GM19455 (cell line): ENCODE measurements around the gene TNIP2.
"Not testable (repeated sequence)": the region's sequence is repeated elsewhere in the genome, so short reads cannot be mapped to it uniquely, and the experiment has no call there.

Experiments used
- ATAC-seq: cut with Tn5 transposase; IDR thresholded peaks from one replicate; pipeline ENCODE4 v1.9.1; 2021; ENCODE audit not compliant: unreplicated experiment

Gene TNIP2

DNA sequence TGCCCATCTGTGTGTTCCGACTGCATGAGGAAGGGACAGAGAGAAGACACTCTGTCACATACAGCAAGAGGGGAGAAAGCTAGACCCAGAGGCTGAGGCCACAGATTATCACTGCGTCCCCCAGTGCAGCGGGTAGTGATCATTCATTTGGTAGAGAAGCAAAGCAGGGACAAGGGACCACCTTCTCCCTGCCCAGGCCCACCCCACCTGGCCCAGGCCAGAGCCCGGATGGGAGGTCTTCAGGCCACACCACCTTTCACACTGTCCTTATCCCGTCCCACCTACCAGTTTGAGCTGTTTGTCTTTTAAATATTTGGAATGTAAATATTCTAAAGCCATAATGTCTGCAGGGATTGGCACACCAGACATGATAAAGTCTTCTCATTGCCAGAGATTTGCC lies 10.6 kb downstream of the TNIP2 start:
- ATAC-seq, result no peak

GRCh38 chr4:2744576-2745270 lies 11.4 kb downstream of the TNIP2 start:
- no peak for ATAC-seq

DNA sequence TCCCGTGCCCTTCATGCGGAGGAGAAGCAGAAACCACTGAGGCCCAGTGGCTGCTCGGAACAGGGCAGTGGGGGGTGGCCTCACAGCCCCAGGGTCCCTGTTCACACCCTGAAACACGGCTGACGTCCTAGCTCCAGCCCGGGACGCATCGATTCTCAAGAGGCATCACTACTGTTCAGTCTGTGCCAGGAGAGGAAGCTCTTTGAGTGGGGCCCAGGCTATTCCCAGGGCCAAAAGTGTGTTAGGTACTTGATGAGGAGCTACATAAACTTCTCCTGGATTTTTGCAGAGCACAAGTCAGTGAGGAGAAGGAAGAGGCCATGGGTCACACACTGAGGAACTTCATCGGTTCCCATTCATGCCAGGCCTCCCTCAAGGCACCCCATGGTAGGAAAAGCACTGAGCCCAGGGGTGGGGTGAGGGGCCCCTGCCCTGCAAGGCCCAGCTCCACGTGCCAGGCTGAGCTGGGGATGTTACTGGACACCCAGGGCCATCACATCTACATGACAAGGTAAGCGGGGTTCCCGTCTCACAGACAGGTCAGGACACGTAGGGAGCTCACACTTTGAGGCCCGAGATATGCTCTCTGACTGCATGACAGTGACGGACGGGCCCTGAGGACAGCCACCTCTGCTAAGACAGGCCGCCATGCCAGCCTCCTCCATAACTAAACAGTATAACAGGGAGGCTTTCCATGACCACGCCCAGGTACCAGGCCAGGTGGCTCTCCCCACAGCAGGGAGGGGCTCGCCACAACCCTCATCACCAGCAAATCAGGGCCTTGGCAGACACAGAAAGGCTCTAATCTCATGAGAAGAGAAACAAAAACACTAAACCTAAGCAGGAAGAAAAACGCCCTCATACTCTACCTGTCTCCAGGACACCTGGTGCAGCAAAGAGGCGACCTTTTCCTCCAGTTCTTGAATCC lies 12.4 kb downstream of the TNIP2 start:
- ATAC-seq, result no peak

- ATAC-seq, result no peak
Measured at GRCh38 chr4:2742823-2743517, 13.2 kb downstream of the TNIP2 start.

DNA sequence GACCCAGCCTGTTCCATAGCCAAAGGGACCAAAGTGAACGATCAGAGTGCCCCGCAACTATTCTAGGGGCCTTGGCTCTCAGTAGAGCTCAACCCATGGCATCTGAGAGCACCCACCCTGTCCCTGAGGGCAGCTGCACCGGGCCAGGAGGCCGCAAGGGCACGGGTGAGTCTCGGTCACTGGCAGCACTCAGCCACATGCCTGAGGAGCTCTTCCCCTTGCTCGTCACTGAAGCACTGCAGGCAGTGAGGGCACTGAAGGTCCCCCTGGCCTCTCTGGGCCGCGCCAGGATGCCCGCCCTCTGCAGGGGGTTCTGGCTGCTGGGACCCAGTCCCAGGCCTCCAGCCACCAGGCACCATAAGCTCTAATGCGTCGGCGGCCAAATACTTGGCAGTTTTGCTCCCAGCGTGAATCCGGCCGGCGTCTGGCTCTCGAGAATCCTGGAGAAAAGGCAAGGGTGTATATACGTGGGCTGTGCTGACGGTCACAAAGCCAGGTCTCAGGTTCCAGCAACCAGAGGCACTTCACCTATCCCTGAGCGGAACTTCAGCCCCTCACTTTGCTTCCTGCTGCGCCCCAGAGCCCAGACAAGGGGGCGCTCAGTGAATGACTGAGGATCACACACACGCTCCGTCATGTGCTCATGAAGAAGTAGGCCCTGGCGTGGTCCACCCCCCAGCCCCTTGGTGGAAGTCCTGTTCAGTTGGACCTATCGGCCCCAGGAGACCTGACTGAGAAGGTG lies 13.9 kb downstream of the TNIP2 start:
- no peak for ATAC-seq

GRCh38 chr4:2741626-2742025 lies 14.5 kb downstream of the TNIP2 start:
- ATAC-seq, result no peak

DNA sequence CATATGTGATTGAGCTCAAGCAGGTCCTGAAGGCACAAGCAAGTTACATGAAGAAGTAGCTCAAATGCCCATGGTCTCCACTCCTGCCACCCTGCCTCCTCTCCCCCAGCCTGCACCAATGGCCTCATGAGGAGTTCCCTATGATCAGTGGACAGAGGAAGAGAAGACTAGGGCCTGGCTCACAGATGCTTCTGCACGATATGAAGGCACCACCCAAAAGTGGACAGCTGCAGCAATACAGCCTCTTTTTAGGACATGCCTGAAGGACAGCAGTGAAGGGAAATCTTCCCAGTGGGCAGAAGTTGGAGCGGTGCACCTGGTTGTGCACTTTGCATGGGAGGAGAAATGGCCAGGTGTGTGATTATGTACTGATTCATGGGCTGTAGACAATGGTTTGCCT lies 17.8 kb downstream of the TNIP2 start:
- ATAC-seq, result not testable (repeated sequence)

DNA sequence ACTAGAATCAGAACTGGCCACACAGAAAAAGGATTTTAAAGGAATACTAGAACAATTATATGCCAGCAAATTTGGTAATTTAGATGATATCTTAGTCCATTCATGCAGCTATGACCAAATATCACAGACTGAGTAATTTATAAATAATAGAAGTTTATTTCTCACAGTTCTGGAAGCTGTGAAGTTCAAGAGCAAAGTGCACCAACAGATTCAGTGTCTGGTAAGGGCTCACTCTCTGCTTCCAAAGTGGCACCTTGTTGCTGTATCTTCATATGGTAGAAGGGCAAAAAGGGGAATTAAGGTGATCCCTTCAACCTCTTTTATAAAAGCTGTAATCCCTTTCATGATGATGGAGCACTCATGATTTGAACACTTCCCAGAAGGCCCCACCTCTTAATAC lies 20.3 kb downstream of the TNIP2 start:
- no peak for ATAC-seq

DNA sequence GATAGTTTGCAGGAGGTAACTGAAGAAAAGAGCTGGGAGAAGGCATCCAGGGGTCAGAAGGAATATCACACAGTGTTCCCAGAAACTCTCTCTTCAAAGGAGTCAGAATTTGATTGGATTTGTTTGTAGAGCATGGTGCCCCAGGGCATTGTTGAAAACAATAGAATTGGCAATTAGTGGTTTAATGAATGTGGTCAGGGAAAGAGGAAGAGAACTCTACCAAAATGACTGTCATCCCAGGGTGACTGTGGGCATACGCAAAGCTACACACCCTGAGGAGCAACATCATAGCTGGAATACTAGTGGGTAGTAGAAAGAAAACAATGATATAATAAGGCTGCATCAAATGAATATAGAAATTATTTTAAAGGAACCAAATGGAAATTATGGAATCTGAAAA lies 21.5 kb downstream of the TNIP2 start:
- ATAC-seq, result no peak

GRCh38 chr4:2733844-2734574 lies 22.1 kb downstream of the TNIP2 start:
- no peak for ATAC-seq

DNA sequence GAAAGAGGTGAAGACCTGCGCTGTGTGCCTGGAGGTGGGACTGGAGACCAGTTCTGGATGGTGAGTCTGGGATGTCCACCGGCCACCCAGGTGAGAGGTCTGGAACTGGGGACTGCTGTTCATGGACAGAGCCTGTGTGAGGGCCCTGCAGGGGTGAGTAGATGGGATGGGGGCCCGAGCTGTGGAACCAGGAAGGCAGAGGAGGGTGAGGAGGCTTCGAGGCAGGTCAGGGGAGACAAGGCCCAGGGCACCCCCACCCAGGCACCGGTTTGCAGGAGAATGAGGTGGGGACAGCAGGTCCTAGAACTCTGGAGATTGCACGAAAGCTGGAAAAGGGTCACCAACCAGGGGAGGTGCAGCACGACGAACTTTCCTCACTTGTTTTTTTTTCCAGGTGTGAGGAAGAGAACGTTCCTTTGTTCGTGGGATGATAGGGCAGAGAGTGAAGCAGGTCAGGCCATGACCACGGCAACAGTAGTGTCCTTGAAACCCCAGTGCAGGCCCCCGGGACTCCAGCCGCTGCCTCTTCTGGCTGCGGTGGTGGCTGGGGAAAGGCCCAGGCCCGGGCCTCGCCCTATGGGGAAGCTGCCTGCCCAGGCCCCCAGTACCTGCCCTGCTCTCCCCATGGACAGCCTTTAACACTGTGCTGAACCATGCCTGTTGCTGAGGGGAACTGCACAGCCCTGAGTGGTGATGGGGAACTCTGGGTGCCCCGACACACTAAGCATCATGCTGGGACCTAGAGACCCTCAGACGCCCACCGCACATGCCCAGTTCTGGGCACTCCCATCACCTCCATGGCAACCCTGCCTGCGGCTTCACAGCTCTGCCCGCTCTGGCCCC lies 22.9 kb downstream of the TNIP2 start:
- no peak for ATAC-seq

GRCh38 chr4:2732526-2732925 lies 23.6 kb downstream of the TNIP2 start:
- ATAC-seq, result no peak

GRCh38 chr4:2731907-2732317 lies 24.2 kb downstream of the TNIP2 start:
- ATAC-seq, result no peak

DNA sequence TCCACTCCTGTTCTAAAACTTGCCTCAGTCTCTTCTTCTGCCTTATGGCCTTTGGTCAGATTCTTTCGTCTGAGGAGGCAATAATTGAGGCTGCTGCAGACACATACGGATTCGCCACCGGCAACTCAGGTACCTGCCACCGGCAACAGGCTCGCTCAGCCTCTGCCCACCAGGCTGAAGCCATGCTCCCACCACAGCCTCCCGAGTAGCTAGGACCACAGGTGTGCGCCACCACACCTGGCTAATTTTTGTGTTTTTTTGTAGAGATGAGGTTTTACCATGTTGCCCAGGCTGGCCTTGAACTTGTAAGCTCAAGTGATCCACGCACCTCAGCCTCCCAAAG lies 26.6 kb downstream of the TNIP2 start:
- ATAC-seq, result no peak

GRCh38 chr4:2728806-2729532 lies 27.2 kb downstream of the TNIP2 start:
- no peak for ATAC-seq

- no peak for ATAC-seq
Measured at GRCh38 chr4:2728221-2728620, 27.9 kb downstream of the TNIP2 start.

GRCh38 chr4:2726881-2727280 lies 29.3 kb downstream of the TNIP2 start:
- not testable (repeated sequence) for ATAC-seq

DNA sequence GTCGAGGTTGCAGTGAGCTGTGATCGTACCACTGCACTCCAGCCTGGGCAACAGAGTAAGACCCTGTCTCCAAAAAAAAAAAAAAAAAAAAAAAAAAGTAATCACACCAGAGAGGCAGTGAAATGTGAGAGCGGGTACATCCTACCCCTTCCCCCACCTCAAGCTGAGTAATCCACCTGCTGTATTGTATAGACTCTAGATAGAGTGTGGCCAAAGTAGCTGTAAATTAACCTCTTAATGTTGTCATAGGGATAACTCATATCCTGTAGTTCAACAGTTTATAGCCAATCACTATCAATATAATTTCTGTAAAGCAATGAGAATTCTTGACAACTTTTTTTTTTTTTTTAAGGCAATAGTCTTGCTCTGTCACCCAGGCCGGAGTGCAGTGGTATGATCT lies 30.8 kb downstream of the TNIP2 start:
- ATAC-seq, result no peak

GRCh38 chr4:2723751-2724150 lies 32.4 kb downstream of the TNIP2 start:
- no peak for ATAC-seq
